Upper lobe of left lung (tissue), 6 donors: Measurements from ENCODE around the gene ATP1B4. TPM values are rescaled to one million over a fixed set of nuclear protein-coding genes. Genes with fewer than 3 reads are reported as not detected.

Experiments used
- ATAC-seq, 2 donors: fragments of 200-7000 bp; cut with Tn5 transposase; one replicate each; pipeline ENCODE4 v1.9.1; 2022; ENCODE audit warnings: mild to moderate bottlenecking in 2 of 2, moderate library complexity in 2 of 2; ENCODE audit not compliant: low FRiP score in 2 of 2
- DNase-seq, 2 donors: peaks; one replicate each; pipeline ENCODE4 v3.0.0-alpha.2; 2019 to 2020
- H3K27ac ChIP-seq, 4 donors: fragments of 200-600 bp; sonication (generic); one replicate each; pipeline ENCODE4 v1.5.1; 2016 to 2019
- H3K27me3 ChIP-seq, 4 donors: fragments of 200-600 bp; sonication (generic); one replicate each; pipeline ENCODE4 v1.5.1; 2017 to 2019
- H3K36me3 ChIP-seq, 4 donors: fragments of 200-600 bp; sonication (generic); one replicate each; pipeline ENCODE4 v1.5.1; 2016 to 2019
- H3K4me1 ChIP-seq, 4 donors: fragments of 200-600 bp; sonication (generic); one replicate each; pipeline ENCODE4 v1.5.1; 2018 to 2019
- H3K4me3 ChIP-seq, 4 donors: fragments of 200-600 bp; sonication (generic); one replicate each; pipeline ENCODE4 v1.5.1; 2017 to 2019; ENCODE audit warnings: mild to moderate bottlenecking in 2 of 4, moderate library complexity in 1 of 4
- H3K9me3 ChIP-seq, 4 donors: fragments of 200-600 bp; sonication (generic); one replicate each; pipeline ENCODE4 v1.5.1; 2018 to 2019
- CTCF ChIP-seq, 6 experiments: fragments of 450-650 bp in 4 of 6; fragments of 200-600 bp in 2 of 6; sonication (generic) in 2 of 6; IDR thresholded peaks; one replicate each; pipeline ENCODE4 v1.5.1; 2016 to 2019; ENCODE audit warnings: antibody characterized with exemption in 6 of 6
- EP300 ChIP-seq, 4 donors: sonication (generic); formaldehyde crosslinking; IDR thresholded peaks; one replicate each; pipeline ENCODE4 v1.5.1; 2017; ENCODE audit warnings: antibody characterized with exemption in 4 of 4, control low read depth in 2 of 4
- POLR2A ChIP-seq, 4 donors: fragments of 450-650 bp; IDR thresholded peaks; one replicate each; pipeline ENCODE4 v1.5.1; 2016 to 2017; ENCODE audit warnings: antibody characterized with exemption in 4 of 4, mild to moderate bottlenecking in 2 of 4
- POLR2AphosphoS5 ChIP-seq, 2 donors: sonication (generic); formaldehyde crosslinking; IDR thresholded peaks; one replicate each; pipeline ENCODE4 v1.5.1; 2017; ENCODE audit warnings: antibody characterized with exemption in 2 of 2
- WGBS, 2 donors: methylation state at CpG; one replicate each; pipeline ENCODE4 v1.1.5; 2017 to 2018; 5-methylcytosine and 5-hydroxymethylcytosine counted together
- total RNA-seq, 6 donors: library from RNA; depleted of rRNA in 4 of 6; stranded (reverse); fragments of >200 nt in 4 of 6; gene quantifications; one replicate each; pipeline versions ENCODE4 v1.1.0 to v1.2.1, GENCODE V29; 2016 to 2021
- donor health status: DM: no; HTN: no; CAD: no; lungs with moderate emphysema.
- donor health status: DM: no; HTN: yes; CAD: no; lungs with severe emphysema.

ATP1B4 gene
- total RNA-seq, 6 donors from 2014 or later, result not detected

GRCh38 chrX:120321520-120322281, 40.2 kb upstream of the ATP1B4 start:
- H3K36me3 ChIP-seq, result no peaks in the 10 kb centered on the region

GRCh38 chrX:120331116-120331515, 30.8 kb upstream of the ATP1B4 start:
- TF ChIP-seq CTCF (IDR thresholded peaks at IDR 0.05), result no peak
- TF ChIP-seq POLR2AphosphoS5 (IDR thresholded peaks at IDR 0.05), result no peak
- TF ChIP-seq EP300 (IDR thresholded peaks at IDR 0.05), result no peak
- no peak for TF ChIP-seq POLR2A (IDR thresholded peaks at IDR 0.05)
- H3K36me3 ChIP-seq, result no peaks in the 10 kb centered on the region
- no peaks in the 10 kb centered on the region for H3K27me3 ChIP-seq
- no peak overlapping the region for H3K4me3 ChIP-seq
- peaks cover 0 to 9% (median 0%) of the 10 kb centered on the region in 4 donors for H3K9me3 ChIP-seq
- no peak overlapping the region for H3K27ac ChIP-seq
- DNase-seq, result no peak
- 79 to 90% methylated on average over 2 of the region's 2 CpGs for WGBS, 2 donors
- no peak for ATAC-seq
- H3K4me1 ChIP-seq, result no peaks in the 10 kb centered on the region

More at GRCh38 chrX:120321520-120322281, 40.2 kb upstream of the ATP1B4 start:
- WGBS, 2 donors, result 64 to 72% methylated on average over 3 to 4 of the region's 4 CpGs
- H3K9me3 ChIP-seq, result no peaks in the 10 kb centered on the region
- H3K4me3 ChIP-seq, result no peak overlapping the region
- H3K27me3 ChIP-seq, result no peaks in the 10 kb centered on the region
- ATAC-seq, result no peak
- H3K4me1 ChIP-seq, result no peaks in the 10 kb centered on the region
- TF ChIP-seq POLR2A (IDR thresholded peaks at IDR 0.05) (no peak), POLR2AphosphoS5 (IDR thresholded peaks at IDR 0.05) (no peak), CTCF (IDR thresholded peaks at IDR 0.05) (no peak), EP300 (IDR thresholded peaks at IDR 0.05) (no peak)
- H3K27ac ChIP-seq, result no peak overlapping the region
- no peak for DNase-seq

DNA sequence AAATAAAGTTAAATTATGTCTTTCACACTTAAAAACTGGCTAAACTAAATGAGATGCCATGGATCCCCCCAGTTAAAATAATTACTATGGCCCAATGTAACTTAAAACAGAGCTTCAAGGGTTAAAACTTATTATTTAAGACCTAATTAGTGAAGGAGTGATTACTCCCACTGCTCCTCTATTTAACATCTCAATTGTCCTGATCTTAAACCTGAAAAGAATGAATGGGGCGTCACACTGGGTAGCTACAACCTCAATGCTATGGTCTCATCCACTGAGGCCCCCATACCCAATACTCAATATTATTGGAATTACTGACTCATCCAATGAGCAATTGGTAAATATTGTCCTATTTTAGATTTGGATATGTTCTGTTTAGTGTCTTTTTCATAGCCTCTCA, 29.5 kb upstream of the ATP1B4 start:
- peaks cover 0 to 20% (median 6%) of the 10 kb centered on the region in 4 donors for H3K9me3 ChIP-seq
- no peak overlapping the region for H3K27ac ChIP-seq
- TF ChIP-seq POLR2A (IDR thresholded peaks at IDR 0.05) (no peak), EP300 (IDR thresholded peaks at IDR 0.05) (no peak), CTCF (IDR thresholded peaks at IDR 0.05) (no peak), POLR2AphosphoS5 (IDR thresholded peaks at IDR 0.05) (no peak)
- 79 to 100% methylated on average over 1 of the region's 1 CpG for WGBS, 2 donors
- H3K27me3 ChIP-seq, result no peaks in the 10 kb centered on the region
- DNase-seq, result no peak
- no peaks in the 10 kb centered on the region for H3K36me3 ChIP-seq
- no peak overlapping the region for H3K4me3 ChIP-seq
- H3K4me1 ChIP-seq, result no peaks in the 10 kb centered on the region
- ATAC-seq, result no peak

DNA sequence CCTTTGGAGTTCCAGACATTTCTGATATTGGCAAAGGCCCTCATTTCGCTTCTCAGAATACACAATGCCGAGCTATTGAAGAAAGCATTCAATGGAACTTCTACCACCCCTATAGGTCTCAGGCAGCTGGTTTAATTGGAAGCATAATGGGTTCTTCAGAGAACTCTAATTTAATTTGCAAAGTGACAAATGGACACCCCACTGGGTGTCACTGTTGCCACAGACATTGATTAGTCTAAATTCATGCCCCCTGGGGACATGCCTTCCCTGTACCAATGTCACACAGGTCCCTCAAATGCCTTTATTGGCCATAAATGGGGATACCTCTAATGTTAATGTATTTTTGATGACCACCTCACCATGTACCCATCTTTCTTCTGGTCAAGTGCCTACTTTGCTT, 27.7 kb upstream of the ATP1B4 start:
- Histone ChIP-seq H3K9me3 (peaks cover 0 to 31% (median 6%) of the 10 kb centered on the region in 4 donors), H3K36me3 (no peaks in the 10 kb centered on the region), H3K4me3 (no peak overlapping the region), H3K4me1 (no peaks in the 10 kb centered on the region), H3K27ac (no peak overlapping the region), H3K27me3 (no peaks in the 10 kb centered on the region)
- 18% methylated on average over 2 of the region's 2 CpGs; no CpG with 5 or more reads in 1 of the 2 donors for WGBS, 2 donors
- DNase-seq (no peak), ATAC-seq (no peak)
- TF ChIP-seq EP300 (IDR thresholded peaks at IDR 0.05) (no peak), POLR2AphosphoS5 (IDR thresholded peaks at IDR 0.05) (no peak), POLR2A (IDR thresholded peaks at IDR 0.05) (no peak), CTCF (IDR thresholded peaks at IDR 0.05) (no peak)

GRCh38 chrX:120334603-120335002, 27.3 kb upstream of the ATP1B4 start:
- 73 to 100% methylated on average over 1 of the region's 1 CpG for WGBS, 2 donors
- H3K4me3 ChIP-seq, result no peak overlapping the region
- ATAC-seq (no peak), DNase-seq (no peak)
- H3K27me3 ChIP-seq, result no peaks in the 10 kb centered on the region
- no peaks in the 10 kb centered on the region for H3K36me3 ChIP-seq
- H3K4me1 ChIP-seq, result no peaks in the 10 kb centered on the region
- no peak overlapping the region for H3K27ac ChIP-seq
- H3K9me3 ChIP-seq, result peaks cover 0 to 35% (median 6%) of the 10 kb centered on the region in 4 donors
- no peak for TF ChIP-seq EP300 (IDR thresholded peaks at IDR 0.05)
- no peak for TF ChIP-seq POLR2A (IDR thresholded peaks at IDR 0.05)
- no peak for TF ChIP-seq POLR2AphosphoS5 (IDR thresholded peaks at IDR 0.05)
- TF ChIP-seq CTCF (IDR thresholded peaks at IDR 0.05), result no peak
